A549 (cell line): Measurements from ENCODE around the gene CCDC190. TPM values are rescaled to one million over a fixed set of nuclear protein-coding genes. Genes with fewer than 3 reads are reported as not detected.

Experiments used
- ATAC-seq, 2 experiments: fragments of 200-7000 bp in 1 of 2; fragments of >200 bp in 1 of 2; cut with Nextera tagmentation in 1 of 2; cut with Tn5 transposase in 1 of 2; 3 replicates each; pipeline versions ENCODE4 v1.8.0 to v1.9.1; 2018 to 2020; ENCODE audit warnings: mild to moderate bottlenecking in 1 of 2, moderate library complexity in 1 of 2
- CTCF ChIA-PET: fragments of 300-600 bp; sonication (Branson Sonifier 250); formaldehyde crosslinking; extraction: SDS; loops from one replicate; lab custom pipeline; 2021; ENCODE audit warnings: antibody characterized with exemption, inconsistent platforms; lab: Yijun Ruan, JAX
- POLR2A ChIA-PET: fragments of 350-600 bp; formaldehyde crosslinking; extraction: SDS; loops from one replicate; lab custom pipeline; 2021; ENCODE audit warnings: antibody characterized with exemption, inconsistent platforms; lab: Yijun Ruan, JAX
- DNase-seq, 2 experiments: peaks; one replicate each; pipeline versions ENCODE4 v3.0.0 to v3.0.0-alpha.2; 2011 to 2016; ENCODE audit warnings: low read depth in 1 of 2, low spot score in 1 of 2
- FAIRE-seq: peaks from 2 replicates; lab custom pipeline; 2011; peaks lifted over from hg19 to GRCh38; lab: Jason Lieb, UNC
- H3K27ac ChIP-seq, 2 experiments: fragments of >200 bp; sonication (Bioruptor Twin); formaldehyde crosslinking; 3 replicates each; pipeline ENCODE4 v1.5.1; 2016 to 2017
- H3K4me1 ChIP-seq: fragments of >200 bp; sonication (Bioruptor Twin); formaldehyde crosslinking; 3 replicates; pipeline ENCODE4 v1.6.1; 2016
- H3K4me2 ChIP-seq: fragments of >200 bp; sonication (Bioruptor Twin); formaldehyde crosslinking; 3 replicates; pipeline ENCODE4 v1.6.1; 2016
- H3K4me3 ChIP-seq: fragments of >200 bp; sonication (Bioruptor Twin); formaldehyde crosslinking; 3 replicates; pipeline ENCODE4 v1.5.1; 2016
- H3K9me3 ChIP-seq: fragments of >200 bp; sonication (Bioruptor Twin); formaldehyde crosslinking; 3 replicates; pipeline ENCODE4 v1.6.1; 2016
- CEBPB ChIP-seq, 2 experiments: fragments of >200 bp in 1 of 2; sonication (Bioruptor Twin) in 1 of 2; formaldehyde crosslinking in 1 of 2; IDR thresholded peaks; 2 replicates each; pipeline ENCODE4 v1.6.1; 2012 to 2016
- HOXA7 ChIP-seq: fragments of 250-450 bp; sonication (Bioruptor Pico); IDR thresholded peaks from 2 replicates; pipeline ENCODE4 v1.5.0; 2020; ENCODE audit warnings: mild to moderate bottlenecking, moderate library complexity
- JUN ChIP-seq, 2 experiments: fragments of >200 bp; sonication (Bioruptor Twin); formaldehyde crosslinking; IDR thresholded peaks; 2 replicates in 1 of 2; 3 replicates in 1 of 2; pipeline ENCODE4 v1.6.1; 2016 to 2017
- MYC ChIP-seq: IDR thresholded peaks from 2 replicates; pipeline ENCODE4 v1.6.1; 2012; ENCODE audit warnings: mild to moderate bottlenecking, inconsistent platforms, low read length, improper control_type of control experiment, borderline replicate concordance
- NFE2L2 ChIP-seq: fragments of 150-350 bp; conservative IDR thresholded peaks from 2 replicates; pipeline ENCODE4 v1.6.1; 2014; ENCODE audit warnings: low read length
- POLR2A ChIP-seq: IDR thresholded peaks from 2 replicates; pipeline ENCODE4 v1.6.1; 2012; ENCODE audit warnings: mild to moderate bottlenecking, low read length
- POLR2AphosphoS2 ChIP-seq: conservative IDR thresholded peaks from 2 replicates; pipeline ENCODE4 v1.6.1; 2012; ENCODE audit warnings: low read length, improper control_type of control experiment, inconsistent platforms
- RAD21 ChIP-seq, 2 experiments: fragments of >200 bp in 1 of 2; sonication (Bioruptor Twin) in 1 of 2; formaldehyde crosslinking in 1 of 2; IDR thresholded peaks in 1 of 2; conservative IDR thresholded peaks in 1 of 2; 2 replicates in 1 of 2; 3 replicates in 1 of 2; pipeline ENCODE4 v1.6.1; 2012 to 2018; ENCODE audit warnings: inconsistent platforms in 1 of 2
- SMC3 ChIP-seq: fragments of >200 bp; sonication (Bioruptor Twin); formaldehyde crosslinking; IDR thresholded peaks from 3 replicates; pipeline ENCODE4 v1.6.1; 2018; ENCODE audit warnings: inconsistent platforms
- ZNF302 ChIP-seq: fragments of 250-450 bp; sonication (Bioruptor Pico); IDR thresholded peaks from 2 replicates; pipeline ENCODE4 v1.9.0; 2021; ENCODE audit warnings: inconsistent platforms, mild to moderate bottlenecking, moderate library complexity
- WGBS: methylation state at CpG from one replicate; pipeline ENCODE4 v1.1.6; 2017; ENCODE audit errors: missing lambda C conversion rate; 5-methylcytosine and 5-hydroxymethylcytosine counted together
- polyA plus RNA-seq, 4 experiments: library from polyadenylated mRNA; depleted of rRNA in 3 of 4; stranded (reverse); fragments of >200 nt; fragmentation: RNase III in 1 of 4; extraction: RNeasy Plus Mini Kit Qiagen cat#74134 plus additional on column Dnase treatment in 1 of 4; gene quantifications; 2 replicates in 3 of 4; 3 replicates in 1 of 4; pipeline ENCODE4 v1.2.3, GENCODE V29; 2011 to 2017
- TF ChIP-seq, protein P1 (sequence below): fragments of 150-350 bp; IDR thresholded peaks from 2 replicates; pipeline ENCODE4 v1.6.1; 2014; ENCODE audit warnings: low read depth, mild to moderate bottlenecking, low read length
- TF ChIP-seq, protein P2 (sequence below): fragments of >200 bp; sonication (Bioruptor Twin); formaldehyde crosslinking; IDR thresholded peaks from 3 replicates; pipeline ENCODE4 v1.5.1; 2016
- TF ChIP-seq, protein P3 (sequence below): fragments of >200 bp; sonication (Bioruptor Twin); formaldehyde crosslinking; IDR thresholded peaks from 2 replicates; pipeline ENCODE4 v1.6.1; 2016

CCDC190 gene
- polyA plus RNA-seq, 2 of the 4 experiments (the other 2 are of a cell fraction), result not detected

DNA sequence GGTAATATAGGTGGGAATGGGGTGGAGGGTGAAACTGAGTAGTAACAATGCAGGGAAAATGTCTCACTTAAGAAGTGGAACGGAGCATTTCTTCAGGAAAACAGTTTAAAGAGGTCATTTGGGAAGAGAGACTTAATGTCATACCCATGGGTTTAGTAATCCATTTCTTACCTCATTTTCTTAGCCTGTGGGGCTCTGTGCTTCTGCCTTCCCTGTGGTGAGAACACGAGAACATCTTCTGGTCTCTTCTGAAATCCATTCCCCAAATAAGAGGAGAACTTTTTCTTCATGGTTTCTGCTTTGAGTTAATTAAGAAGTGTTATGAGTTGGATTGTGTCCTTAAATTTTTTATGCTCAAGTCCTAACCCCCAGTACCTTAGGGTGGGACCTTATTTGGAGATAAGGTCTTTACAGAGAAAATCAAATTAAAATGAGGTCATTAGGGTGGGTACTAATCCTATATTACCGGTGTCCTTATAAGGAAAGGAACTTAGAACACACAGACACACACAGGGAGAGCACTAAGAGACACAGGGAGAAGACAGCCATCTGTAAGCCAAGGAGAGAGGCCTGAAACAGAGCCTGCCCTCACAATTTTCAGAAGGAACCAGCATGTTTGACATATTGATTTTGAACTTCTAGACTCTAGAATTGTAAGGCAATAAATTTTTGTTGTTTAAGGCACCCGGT, 5.4 kb downstream of the CCDC190 start:
- no peaks in the 10 kb centered on the region for H3K4me1 ChIP-seq
- 49% methylated on average over 4 of the region's 4 CpGs for WGBS
- no peak for ATAC-seq
- FAIRE-seq, result no peak
- POLR2A ChIA-PET, result no interaction called here
- no peak overlapping the region for H3K4me2 ChIP-seq
- no peak for DNase-seq
- H3K27ac ChIP-seq, result no peak overlapping the region
- CTCF ChIA-PET, result interaction anchor here (1.5 to 6.0 kb wide), 5 partner anchors 8 to 461 kb away, joined by 6 to 42 read pairs (median 12); no protein-coding TSS in a partner anchor
- H3K4me3 ChIP-seq, result no peak overlapping the region
- TF ChIP-seq NFE2L2, result no peak
- no peaks in the 10 kb centered on the region for H3K9me3 ChIP-seq

DNA sequence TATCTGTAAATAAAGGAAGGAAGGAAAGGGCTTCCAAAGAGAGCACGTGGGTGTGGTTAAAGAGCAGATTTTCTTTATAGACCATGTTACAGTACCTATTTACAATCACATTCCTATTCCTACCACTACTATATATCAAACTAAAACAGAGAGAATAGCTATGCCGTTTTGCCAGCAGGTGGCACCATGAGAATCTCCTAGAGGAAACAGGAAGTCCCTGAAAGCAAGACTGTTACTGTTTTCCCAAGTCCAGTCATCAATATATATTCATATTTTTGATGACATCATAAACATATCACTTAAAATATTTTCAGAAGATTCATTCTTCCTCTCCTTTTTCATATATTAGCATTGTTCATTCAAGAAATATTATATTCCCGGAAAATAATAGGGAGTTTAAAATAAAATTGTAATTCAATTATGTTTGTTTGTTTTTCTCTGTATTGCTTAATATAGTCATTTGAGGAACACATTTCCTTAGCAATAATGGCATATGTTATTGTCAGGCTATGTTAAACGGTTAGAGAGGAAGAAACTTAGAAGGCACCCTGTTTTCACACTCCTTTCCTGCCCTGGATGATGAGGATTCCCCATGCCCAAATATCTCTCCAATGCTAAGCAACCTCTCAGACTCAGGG, 6.6 kb downstream of the CCDC190 start:
- CTCF ChIA-PET, result interaction anchor here (0.5 to 2.7 kb wide), 15 partner anchors 10 to 977 kb away, joined by 3 to 28 read pairs (median 3); partner anchors contain the start of gene NUF2
- Histone ChIP-seq H3K4me2 (no peak overlapping the region), H3K4me1 (no peaks in the 10 kb centered on the region), H3K9me3 (no peaks in the 10 kb centered on the region)
- WGBS, result 11% methylated on average over 4 of the region's 4 CpGs
- peak; percentile 89 to 98 for ATAC-seq
- TF ChIP-seq RAD21 (conservative IDR thresholded peaks at IDR 0.05 in 1 of 2, IDR thresholded peaks at IDR 0.05 in 1 of 2) (peak; percentile 64 to 66), SMC3 (peak; percentile 72), ZNF302 (no peak)
- TF ChIP-seq, protein P1, sequence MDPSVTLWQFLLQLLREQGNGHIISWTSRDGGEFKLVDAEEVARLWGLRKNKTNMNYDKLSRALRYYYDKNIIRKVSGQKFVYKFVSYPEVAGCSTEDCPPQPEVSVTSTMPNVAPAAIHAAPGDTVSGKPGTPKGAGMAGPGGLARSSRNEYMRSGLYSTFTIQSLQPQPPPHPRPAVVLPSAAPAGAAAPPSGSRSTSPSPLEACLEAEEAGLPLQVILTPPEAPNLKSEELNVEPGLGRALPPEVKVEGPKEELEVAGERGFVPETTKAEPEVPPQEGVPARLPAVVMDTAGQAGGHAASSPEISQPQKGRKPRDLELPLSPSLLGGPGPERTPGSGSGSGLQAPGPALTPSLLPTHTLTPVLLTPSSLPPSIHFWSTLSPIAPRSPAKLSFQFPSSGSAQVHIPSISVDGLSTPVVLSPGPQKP, result no peak
- TF ChIP-seq, protein P2, sequence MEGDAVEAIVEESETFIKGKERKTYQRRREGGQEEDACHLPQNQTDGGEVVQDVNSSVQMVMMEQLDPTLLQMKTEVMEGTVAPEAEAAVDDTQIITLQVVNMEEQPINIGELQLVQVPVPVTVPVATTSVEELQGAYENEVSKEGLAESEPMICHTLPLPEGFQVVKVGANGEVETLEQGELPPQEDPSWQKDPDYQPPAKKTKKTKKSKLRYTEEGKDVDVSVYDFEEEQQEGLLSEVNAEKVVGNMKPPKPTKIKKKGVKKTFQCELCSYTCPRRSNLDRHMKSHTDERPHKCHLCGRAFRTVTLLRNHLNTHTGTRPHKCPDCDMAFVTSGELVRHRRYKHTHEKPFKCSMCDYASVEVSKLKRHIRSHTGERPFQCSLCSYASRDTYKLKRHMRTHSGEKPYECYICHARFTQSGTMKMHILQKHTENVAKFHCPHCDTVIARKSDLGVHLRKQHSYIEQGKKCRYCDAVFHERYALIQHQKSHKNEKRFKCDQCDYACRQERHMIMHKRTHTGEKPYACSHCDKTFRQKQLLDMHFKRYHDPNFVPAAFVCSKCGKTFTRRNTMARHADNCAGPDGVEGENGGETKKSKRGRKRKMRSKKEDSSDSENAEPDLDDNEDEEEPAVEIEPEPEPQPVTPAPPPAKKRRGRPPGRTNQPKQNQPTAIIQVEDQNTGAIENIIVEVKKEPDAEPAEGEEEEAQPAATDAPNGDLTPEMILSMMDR, result peak; percentile 78
- TF ChIP-seq, all 56 proteins: peak for 3
- FAIRE-seq (no peak), DNase-seq (peak; percentile 67 to 68)
- H3K27ac ChIP-seq, result no peak overlapping the region
- POLR2A ChIA-PET, result no interaction called here
- no peak overlapping the region for H3K4me3 ChIP-seq

DNA sequence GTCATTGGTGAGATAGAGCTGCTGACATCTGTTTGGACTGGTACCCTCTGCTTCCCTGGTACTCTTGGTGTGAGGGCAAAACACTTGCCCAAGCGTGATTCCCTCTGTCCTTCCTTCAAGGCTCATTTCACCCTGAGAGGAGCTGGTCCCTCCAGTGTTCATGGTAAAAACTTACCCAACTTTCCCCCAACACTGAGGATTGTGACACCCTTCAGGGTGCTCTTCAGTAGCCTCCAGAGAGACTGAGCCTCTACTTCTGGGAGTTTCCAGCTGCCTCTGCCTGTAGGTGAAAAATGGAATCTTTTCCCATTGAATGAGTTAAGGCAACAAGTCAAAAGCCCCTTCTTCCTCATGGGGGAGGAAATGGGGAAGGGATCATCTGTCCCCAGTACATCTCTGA, 9.6 kb downstream of the CCDC190 start:
- DNase-seq (no peak), FAIRE-seq (no peak), ATAC-seq (no peak)
- POLR2A ChIA-PET, result interaction anchor here (0.6 kb wide), 1 partner anchor 471 kb away, joined by 5 read pairs; the partner anchor contains the start of gene NUF2
- Histone ChIP-seq H3K4me2 (no peak overlapping the region), H3K4me1 (no peaks in the 10 kb centered on the region), H3K4me3 (no peak overlapping the region), H3K27ac (no peak overlapping the region), H3K9me3 (no peaks in the 10 kb centered on the region)
- WGBS, result 0% methylated on average over 1 of the region's 1 CpG
- CTCF ChIA-PET, result interaction anchor here (2.3 kb wide), 1 partner anchor 465 kb away, joined by 6 read pairs; no protein-coding TSS in a partner anchor
- TF ChIP-seq, protein P3, sequence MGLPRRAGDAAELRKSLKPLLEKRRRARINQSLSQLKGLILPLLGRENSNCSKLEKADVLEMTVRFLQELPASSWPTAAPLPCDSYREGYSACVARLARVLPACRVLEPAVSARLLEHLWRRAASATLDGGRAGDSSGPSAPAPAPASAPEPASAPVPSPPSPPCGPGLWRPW, result no peak
- no peak for TF ChIP-seq POLR2AphosphoS2

DNA sequence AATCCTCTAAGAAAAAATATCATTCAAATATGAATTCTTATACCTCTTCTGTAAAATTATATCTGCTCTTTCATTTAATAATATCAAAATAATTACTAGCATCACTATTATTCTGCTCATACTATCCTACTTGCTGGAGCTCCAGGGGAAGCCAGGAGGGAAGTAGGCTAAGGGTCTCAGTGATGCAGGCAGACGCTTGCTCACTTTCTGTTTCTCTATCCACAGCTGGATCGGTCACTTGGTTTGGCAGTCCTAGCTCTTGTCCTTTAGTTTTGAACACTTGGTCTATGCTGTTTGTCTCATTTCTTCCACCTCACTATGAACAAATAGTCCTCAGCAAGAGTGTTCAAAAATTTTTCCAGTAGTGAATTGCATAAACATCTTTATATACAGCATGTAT, 11.3 kb downstream of the CCDC190 start:
- Histone ChIP-seq H3K4me2 (no peak overlapping the region), H3K4me3 (no peak overlapping the region), H3K9me3 (no peaks in the 10 kb centered on the region), H3K27ac (no peak overlapping the region), H3K4me1 (no peaks in the 10 kb centered on the region)
- ATAC-seq (no peak), FAIRE-seq (no peak), DNase-seq (no peak)
- ChIA-PET POLR2A (no interaction called here), CTCF (interaction anchor here (2.1 kb wide), 2 partner anchors 14 to 467 kb away, joined by 11 to 13 read pairs; no protein-coding TSS in a partner anchor)
- no peak for TF ChIP-seq POLR2A
- no peak for TF ChIP-seq SMC3
- no peak for TF ChIP-seq MYC
- TF ChIP-seq CEBPB (IDR thresholded peaks at IDR 0.05), result no peak
- TF ChIP-seq JUN (IDR thresholded peaks at IDR 0.05), result no peak
- no peak for TF ChIP-seq HOXA7 (CRISPR knock-in tag)
- 43% methylated on average over 2 of the region's 2 CpGs for WGBS
